DND-41 (cell line): ENCODE data around the gene SLC29A4.

Source experiments
- EZH2 ChIP-seq: IDR thresholded peaks from 3 replicates; pipeline ENCODE4 v1.6.1; 2012; ENCODE audit warnings: borderline replicate concordance, low read depth, mild to moderate bottlenecking, moderate library complexity, low read length, inconsistent platforms; ENCODE audit not compliant: severe bottlenecking
- TF ChIP-seq, protein P1 (sequence below): IDR thresholded peaks from 2 replicates; pipeline ENCODE4 v1.5.1; 2012; ENCODE audit warnings: borderline replicate concordance, low read length, moderate library complexity, mild to moderate bottlenecking; ENCODE audit not compliant: poor library complexity, severe bottlenecking; ENCODE audit errors: extremely low read depth

- TF ChIP-seq, protein P1, sequence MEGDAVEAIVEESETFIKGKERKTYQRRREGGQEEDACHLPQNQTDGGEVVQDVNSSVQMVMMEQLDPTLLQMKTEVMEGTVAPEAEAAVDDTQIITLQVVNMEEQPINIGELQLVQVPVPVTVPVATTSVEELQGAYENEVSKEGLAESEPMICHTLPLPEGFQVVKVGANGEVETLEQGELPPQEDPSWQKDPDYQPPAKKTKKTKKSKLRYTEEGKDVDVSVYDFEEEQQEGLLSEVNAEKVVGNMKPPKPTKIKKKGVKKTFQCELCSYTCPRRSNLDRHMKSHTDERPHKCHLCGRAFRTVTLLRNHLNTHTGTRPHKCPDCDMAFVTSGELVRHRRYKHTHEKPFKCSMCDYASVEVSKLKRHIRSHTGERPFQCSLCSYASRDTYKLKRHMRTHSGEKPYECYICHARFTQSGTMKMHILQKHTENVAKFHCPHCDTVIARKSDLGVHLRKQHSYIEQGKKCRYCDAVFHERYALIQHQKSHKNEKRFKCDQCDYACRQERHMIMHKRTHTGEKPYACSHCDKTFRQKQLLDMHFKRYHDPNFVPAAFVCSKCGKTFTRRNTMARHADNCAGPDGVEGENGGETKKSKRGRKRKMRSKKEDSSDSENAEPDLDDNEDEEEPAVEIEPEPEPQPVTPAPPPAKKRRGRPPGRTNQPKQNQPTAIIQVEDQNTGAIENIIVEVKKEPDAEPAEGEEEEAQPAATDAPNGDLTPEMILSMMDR, result no peak
- no peak for TF ChIP-seq EZH2
Measured at GRCh38 chr7:5282543-5283316, at the start of gene SLC29A4.
